ENCODE results near the gene LRRC4C.

- TF ChIP-seq CUX1 (IDR thresholded peaks at IDR 0.05; ENCODE audit: insufficient replicate concordance, low read depth, low read length): no peak
- TF ChIP-seq CBX5 (IDR thresholded peaks at IDR 0.05; ENCODE audit: low read depth): no peak
- TF ChIP-seq POLR2AphosphoS5 (IDR thresholded peaks at IDR 0.05; ENCODE audit: low read length): no peak
These were observed 1232.8 kb downstream of the LRRC4C start for GRCh38 chr11:40226654-40227053.
